HEK293 (cell line): ENCODE measurements around the gene DPP9.
A peak's percentile ranks its signal among the peaks of the same experiment; 100 is the strongest.

Experiments used
- CTCF ChIA-PET: fragments of 350-600 bp; formaldehyde crosslinking; extraction: SDS; loops from one replicate; lab custom pipeline; 2021; ENCODE audit warnings: antibody characterized with exemption; lab: Yijun Ruan, JAX
- POLR2A ChIA-PET: fragments of 300-600 bp; formaldehyde crosslinking; extraction: SDS; loops from one replicate; lab custom pipeline; 2020; ENCODE audit warnings: antibody characterized with exemption, inconsistent platforms; lab: Yijun Ruan, JAX
- H3K27ac ChIP-seq: fragments of 200-500 bp; sonication (Bioruptor generic); 2 replicates; pipeline ENCODE4 v1.5.1; 2014; ENCODE audit warnings: low read depth, low read length, control low read depth, inconsistent platforms; ENCODE audit errors: extremely low read depth
- H3K36me3 ChIP-seq, 2 experiments: fragments of 200-500 bp in 1 of 2; sonication (Bioruptor generic) in 1 of 2; 1 replicate in 1 of 2; 2 replicates in 1 of 2; pipeline ENCODE4 v1.5.1; 2014 to 2017; ENCODE audit warnings: inconsistent platforms in 2 of 2, low read length in 2 of 2; ENCODE audit not compliant: control insufficient read depth in 2 of 2, insufficient read depth in 1 of 2
- H3K4me1 ChIP-seq: fragments of 200-500 bp; sonication (Bioruptor generic); 2 replicates; pipeline ENCODE4 v1.5.1; 2014; ENCODE audit warnings: mild to moderate bottlenecking, low read length, inconsistent platforms; ENCODE audit not compliant: control insufficient read depth, insufficient read depth
- H3K4me3 ChIP-seq: 2 replicates; pipeline ENCODE4 v1.5.1; 2011; ENCODE audit warnings: low read depth, mild to moderate bottlenecking, control low read depth, low read length, moderate library complexity
- H3K9me3 ChIP-seq: fragments of 200-500 bp; sonication (Bioruptor generic); 2 replicates; pipeline ENCODE4 v1.5.1; 2014; ENCODE audit warnings: low read depth, low read length, inconsistent platforms; ENCODE audit not compliant: control insufficient read depth, insufficient read depth
- RBAK ChIP-seq: fragments of 450-650 bp; formaldehyde crosslinking; IDR thresholded peaks from 2 replicates; pipeline ENCODE4 v1.5.1; 2016; ENCODE audit warnings: missing biosample characterization, missing genetic modification characterization
- REPIN1 ChIP-seq: fragments of 450-650 bp; formaldehyde crosslinking; IDR thresholded peaks from 2 replicates; pipeline ENCODE4 v1.5.1; 2017; ENCODE audit warnings: missing biosample characterization, missing genetic modification characterization, low read depth
- ZNF121 ChIP-seq: fragments of 450-650 bp; formaldehyde crosslinking; IDR thresholded peaks from 2 replicates; pipeline ENCODE4 v1.5.1; 2016; ENCODE audit warnings: missing biosample characterization, missing genetic modification characterization
- ZNF23 ChIP-seq: fragments of 450-650 bp; formaldehyde crosslinking; IDR thresholded peaks from 2 replicates; pipeline ENCODE4 v1.5.1; 2016; ENCODE audit warnings: missing biosample characterization, missing genetic modification characterization, borderline replicate concordance
- ZNF426 ChIP-seq: fragments of 450-650 bp; formaldehyde crosslinking; IDR thresholded peaks from 2 replicates; pipeline ENCODE4 v1.5.1; 2017; ENCODE audit warnings: missing biosample characterization, missing genetic modification characterization, mild to moderate bottlenecking, inconsistent platforms, moderate library complexity
- ZNF621 ChIP-seq: fragments of 450-650 bp; formaldehyde crosslinking; IDR thresholded peaks from 2 replicates; pipeline ENCODE4 v1.5.1; 2017; ENCODE audit warnings: missing biosample characterization, missing genetic modification characterization
- ZNF776 ChIP-seq: fragments of 450-650 bp; formaldehyde crosslinking; IDR thresholded peaks from 2 replicates; pipeline ENCODE4 v1.5.0; 2017; ENCODE audit warnings: missing biosample characterization, missing genetic modification characterization, borderline replicate concordance
- TF ChIP-seq, protein P1 (sequence below): fragments of 450-650 bp; formaldehyde crosslinking; IDR thresholded peaks from 2 replicates; pipeline ENCODE4 v1.5.1; 2016; ENCODE audit warnings: missing biosample characterization, missing genetic modification characterization
- TF ChIP-seq, protein P2 (sequence below): fragments of 450-650 bp; formaldehyde crosslinking; IDR thresholded peaks from 2 replicates; pipeline ENCODE4 v1.5.1; 2016; ENCODE audit warnings: missing biosample characterization, missing genetic modification characterization
- TF ChIP-seq, protein P3 (sequence below): fragments of 450-650 bp; formaldehyde crosslinking; IDR thresholded peaks from 2 replicates; pipeline ENCODE4 v1.5.1; 2016; ENCODE audit warnings: missing biosample characterization, missing genetic modification characterization, borderline replicate concordance

Gene DPP9

DNA sequence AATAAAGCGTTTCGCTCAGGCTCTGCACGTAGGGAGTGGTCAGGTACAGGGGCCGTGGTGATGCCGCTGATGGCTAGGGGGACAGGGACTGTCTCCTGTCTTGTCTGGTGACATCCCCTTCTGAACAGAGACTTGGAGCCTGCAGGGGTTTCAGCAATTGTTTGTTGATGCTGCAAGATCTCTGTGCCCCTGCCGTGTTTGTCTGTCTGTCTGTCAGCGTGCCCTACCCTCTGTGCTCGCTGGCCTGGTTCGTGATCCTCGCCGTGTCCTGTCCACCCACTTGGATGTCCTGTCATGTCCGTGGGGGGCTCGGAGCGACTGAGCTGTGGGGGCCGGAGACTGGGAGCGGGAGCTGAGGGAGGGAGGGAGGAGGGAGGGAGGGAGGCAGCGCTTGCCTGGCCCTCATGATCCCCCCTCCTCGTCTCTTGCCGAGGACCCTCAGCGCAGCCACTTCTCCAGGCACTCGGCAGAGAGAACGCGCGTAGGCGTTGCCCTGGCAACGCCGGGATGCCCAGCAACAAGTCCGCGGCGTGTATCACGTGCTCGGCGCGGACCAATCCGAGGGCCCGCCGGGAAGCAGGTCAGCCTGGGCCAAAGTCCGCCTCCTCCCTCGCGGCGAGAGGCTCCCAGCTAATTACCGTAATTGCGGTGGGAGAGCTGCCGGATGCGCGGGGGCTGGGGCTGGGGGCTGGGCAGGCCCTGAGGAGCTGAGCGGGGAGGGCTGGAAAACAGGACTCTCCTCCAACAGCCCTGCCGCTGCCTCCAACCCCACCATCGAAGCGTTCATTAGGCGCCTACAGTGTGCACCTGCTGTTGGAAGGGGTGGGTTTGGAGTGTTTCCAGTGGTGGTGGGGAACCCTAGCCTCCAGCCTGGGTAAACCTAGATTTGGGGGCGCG is 36.0 kb upstream of the DPP9 start (continued):
- TF ChIP-seq, protein P1, sequence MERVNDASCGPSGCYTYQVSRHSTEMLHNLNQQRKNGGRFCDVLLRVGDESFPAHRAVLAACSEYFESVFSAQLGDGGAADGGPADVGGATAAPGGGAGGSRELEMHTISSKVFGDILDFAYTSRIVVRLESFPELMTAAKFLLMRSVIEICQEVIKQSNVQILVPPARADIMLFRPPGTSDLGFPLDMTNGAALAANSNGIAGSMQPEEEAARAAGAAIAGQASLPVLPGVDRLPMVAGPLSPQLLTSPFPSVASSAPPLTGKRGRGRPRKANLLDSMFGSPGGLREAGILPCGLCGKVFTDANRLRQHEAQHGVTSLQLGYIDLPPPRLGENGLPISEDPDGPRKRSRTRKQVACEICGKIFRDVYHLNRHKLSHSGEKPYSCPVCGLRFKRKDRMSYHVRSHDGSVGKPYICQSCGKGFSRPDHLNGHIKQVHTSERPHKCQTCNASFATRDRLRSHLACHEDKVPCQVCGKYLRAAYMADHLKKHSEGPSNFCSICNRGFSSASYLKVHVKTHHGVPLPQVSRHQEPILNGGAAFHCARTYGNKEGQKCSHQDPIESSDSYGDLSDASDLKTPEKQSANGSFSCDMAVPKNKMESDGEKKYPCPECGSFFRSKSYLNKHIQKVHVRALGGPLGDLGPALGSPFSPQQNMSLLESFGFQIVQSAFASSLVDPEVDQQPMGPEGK (tag by site-specific recombination) = peak; percentile 92
- TF ChIP-seq, protein P2, sequence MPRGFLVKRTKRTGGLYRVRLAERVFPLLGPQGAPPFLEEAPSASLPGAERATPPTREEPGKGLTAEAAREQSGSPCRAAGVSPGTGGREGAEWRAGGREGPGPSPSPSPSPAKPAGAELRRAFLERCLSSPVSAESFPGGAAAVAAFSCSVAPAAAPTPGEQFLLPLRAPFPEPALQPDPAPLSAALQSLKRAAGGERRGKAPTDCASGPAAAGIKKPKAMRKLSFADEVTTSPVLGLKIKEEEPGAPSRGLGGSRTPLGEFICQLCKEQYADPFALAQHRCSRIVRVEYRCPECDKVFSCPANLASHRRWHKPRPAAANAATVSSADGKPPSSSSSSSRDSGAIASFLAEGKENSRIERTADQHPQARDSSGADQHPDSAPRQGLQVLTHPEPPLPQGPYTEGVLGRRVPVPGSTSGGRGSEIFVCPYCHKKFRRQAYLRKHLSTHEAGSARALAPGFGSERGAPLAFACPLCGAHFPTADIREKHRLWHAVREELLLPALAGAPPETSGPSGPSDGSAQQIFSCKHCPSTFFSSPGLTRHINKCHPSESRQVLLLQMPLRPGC = no peak
- no peak for TF ChIP-seq ZNF621 (tag by site-specific recombination)
- no peak for TF ChIP-seq ZNF23 (tag by site-specific recombination)
- TF ChIP-seq, protein P3, sequence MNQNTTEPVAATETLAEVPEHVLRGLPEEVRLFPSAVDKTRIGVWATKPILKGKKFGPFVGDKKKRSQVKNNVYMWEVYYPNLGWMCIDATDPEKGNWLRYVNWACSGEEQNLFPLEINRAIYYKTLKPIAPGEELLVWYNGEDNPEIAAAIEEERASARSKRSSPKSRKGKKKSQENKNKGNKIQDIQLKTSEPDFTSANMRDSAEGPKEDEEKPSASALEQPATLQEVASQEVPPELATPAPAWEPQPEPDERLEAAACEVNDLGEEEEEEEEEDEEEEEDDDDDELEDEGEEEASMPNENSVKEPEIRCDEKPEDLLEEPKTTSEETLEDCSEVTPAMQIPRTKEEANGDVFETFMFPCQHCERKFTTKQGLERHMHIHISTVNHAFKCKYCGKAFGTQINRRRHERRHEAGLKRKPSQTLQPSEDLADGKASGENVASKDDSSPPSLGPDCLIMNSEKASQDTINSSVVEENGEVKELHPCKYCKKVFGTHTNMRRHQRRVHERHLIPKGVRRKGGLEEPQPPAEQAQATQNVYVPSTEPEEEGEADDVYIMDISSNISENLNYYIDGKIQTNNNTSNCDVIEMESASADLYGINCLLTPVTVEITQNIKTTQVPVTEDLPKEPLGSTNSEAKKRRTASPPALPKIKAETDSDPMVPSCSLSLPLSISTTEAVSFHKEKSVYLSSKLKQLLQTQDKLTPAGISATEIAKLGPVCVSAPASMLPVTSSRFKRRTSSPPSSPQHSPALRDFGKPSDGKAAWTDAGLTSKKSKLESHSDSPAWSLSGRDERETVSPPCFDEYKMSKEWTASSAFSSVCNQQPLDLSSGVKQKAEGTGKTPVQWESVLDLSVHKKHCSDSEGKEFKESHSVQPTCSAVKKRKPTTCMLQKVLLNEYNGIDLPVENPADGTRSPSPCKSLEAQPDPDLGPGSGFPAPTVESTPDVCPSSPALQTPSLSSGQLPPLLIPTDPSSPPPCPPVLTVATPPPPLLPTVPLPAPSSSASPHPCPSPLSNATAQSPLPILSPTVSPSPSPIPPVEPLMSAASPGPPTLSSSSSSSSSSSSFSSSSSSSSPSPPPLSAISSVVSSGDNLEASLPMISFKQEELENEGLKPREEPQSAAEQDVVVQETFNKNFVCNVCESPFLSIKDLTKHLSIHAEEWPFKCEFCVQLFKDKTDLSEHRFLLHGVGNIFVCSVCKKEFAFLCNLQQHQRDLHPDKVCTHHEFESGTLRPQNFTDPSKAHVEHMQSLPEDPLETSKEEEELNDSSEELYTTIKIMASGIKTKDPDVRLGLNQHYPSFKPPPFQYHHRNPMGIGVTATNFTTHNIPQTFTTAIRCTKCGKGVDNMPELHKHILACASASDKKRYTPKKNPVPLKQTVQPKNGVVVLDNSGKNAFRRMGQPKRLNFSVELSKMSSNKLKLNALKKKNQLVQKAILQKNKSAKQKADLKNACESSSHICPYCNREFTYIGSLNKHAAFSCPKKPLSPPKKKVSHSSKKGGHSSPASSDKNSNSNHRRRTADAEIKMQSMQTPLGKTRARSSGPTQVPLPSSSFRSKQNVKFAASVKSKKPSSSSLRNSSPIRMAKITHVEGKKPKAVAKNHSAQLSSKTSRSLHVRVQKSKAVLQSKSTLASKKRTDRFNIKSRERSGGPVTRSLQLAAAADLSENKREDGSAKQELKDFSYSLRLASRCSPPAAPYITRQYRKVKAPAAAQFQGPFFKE (tag by site-specific recombination) = no peak
- no peak for TF ChIP-seq REPIN1 (tag by site-specific recombination)

DNA sequence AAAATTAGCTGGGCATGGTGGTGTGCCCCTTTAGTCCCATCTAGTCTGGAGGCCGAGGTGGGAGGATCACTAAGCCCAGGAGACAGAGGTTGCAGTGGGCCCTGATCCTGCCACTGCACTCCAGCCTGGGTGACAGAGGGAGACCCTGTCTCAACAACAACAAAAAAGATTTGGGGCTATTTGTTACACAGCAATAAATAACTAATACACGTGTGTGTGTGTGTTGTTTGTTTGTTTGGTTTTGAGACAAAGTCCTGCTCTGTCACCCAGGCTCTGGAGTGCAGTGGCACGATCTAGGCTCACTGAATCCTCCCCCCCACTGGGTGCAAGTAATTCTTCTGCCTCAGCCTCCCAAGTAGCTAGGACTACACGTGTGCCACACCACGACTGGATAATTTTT is 35.0 kb upstream of the DPP9 start:
- H3K36me3 ChIP-seq = no peaks in the 10 kb centered on the region
- H3K27ac ChIP-seq = no peak overlapping the region
- POLR2A ChIA-PET = interaction anchor here (0.6 kb wide), 1 partner anchor 41 kb away, joined by 6 read pairs; no protein-coding TSS in a partner anchor
- H3K4me1 ChIP-seq = no peaks in the 10 kb centered on the region
- TF ChIP-seq ZNF776 (tag by site-specific recombination) = no peak
- TF ChIP-seq RBAK = peak; percentile 96
- no peaks in the 10 kb centered on the region for H3K9me3 ChIP-seq
- CTCF ChIA-PET = interaction anchor here (0.6 kb wide), 1 partner anchor 716 kb away, joined by 3 read pairs; no protein-coding TSS in a partner anchor
- H3K4me3 ChIP-seq = no peak overlapping the region

DNA sequence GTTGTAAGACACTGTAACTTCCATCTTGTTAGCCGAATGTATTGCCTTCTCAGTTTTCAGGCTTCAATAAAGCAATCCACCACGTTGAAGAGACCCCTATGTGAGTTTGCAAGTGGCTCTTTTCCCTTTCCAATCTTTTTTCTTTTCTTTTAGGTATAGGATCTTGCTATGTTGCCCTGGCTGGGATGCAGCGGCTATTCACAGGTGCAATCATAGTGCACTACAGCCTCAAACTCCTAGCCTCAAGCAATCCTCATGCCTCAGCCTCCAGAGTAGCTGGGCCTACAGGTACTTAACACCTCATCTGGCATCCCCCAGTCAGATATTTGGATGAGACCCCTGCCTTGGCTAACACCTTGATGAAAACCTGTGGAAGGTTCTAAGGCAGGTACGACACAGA is 34.4 kb upstream of the DPP9 start:
- H3K4me3 ChIP-seq = no peak overlapping the region
- ChIA-PET CTCF (no interaction called here), POLR2A (no interaction called here)
- H3K9me3 ChIP-seq = no peaks in the 10 kb centered on the region
- H3K4me1 ChIP-seq = no peaks in the 10 kb centered on the region
- H3K27ac ChIP-seq = no peak overlapping the region
- H3K36me3 ChIP-seq = no peaks in the 10 kb centered on the region
- TF ChIP-seq ZNF426 (tag by site-specific recombination) (no peak), ZNF121 (tag by site-specific recombination) (0 out of 2 replicates have a peak, but pooled peaks have one; percentile 51)
